ENCODE data around the gene CCL26.

Gene CCL26, protein sequence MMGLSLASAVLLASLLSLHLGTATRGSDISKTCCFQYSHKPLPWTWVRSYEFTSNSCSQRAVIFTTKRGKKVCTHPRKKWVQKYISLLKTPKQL

DNA sequence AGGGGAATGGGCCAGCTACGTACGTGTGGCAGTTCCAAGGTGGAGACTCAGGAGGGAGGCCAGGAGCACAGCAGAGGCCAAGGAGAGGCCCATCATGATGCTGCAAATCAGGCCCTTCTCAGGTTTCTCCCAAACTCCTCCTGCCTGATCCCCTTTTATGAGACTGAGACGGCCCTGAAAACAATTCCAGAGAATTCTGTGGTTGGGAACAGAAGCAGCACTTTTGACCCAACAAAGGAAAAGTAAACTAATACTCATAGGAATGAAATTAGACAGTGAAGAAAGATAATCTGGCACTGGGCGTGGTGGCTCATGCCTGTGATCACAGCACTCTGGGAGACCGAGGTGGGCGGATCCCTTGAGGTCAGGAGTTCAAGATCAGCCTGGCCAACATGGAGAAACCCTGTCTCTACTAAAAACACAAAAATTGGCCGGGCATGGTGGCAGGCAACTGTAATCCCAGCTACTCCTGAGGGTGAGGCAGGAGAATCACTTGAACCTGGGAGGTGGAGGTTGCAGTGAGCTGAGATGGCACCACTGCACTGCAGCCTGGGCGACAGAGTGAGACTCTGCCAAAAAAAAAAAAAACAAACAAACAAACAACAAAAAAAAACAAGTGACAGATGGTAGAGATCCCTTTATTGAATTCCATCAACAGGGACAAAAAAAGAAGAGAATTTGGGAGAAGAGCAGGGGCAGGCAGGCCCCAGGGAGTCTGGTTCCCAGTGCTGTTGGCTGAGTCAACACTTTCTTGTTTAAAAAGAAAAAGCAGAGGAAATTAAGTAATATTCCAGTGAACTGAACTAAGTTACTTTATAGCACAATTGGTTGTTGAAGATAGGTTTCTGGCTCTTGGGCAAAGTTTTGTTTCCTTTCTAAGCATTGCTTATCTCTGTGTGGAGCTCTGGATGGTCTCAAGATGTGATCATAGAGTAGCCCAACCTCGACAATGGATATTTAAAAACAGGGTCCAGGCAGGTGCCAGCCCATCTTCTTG, at the start of gene CCL26:
CCL26 (minus strand) TSS at position 131 of the 997 bp plus-strand sequence; CDS start at position 96, 35 bp downstream.
- no peak for DNase-seq (ENCODE audit: low read depth in 2 of 3, low spot score in 2 of 3)

DNA sequence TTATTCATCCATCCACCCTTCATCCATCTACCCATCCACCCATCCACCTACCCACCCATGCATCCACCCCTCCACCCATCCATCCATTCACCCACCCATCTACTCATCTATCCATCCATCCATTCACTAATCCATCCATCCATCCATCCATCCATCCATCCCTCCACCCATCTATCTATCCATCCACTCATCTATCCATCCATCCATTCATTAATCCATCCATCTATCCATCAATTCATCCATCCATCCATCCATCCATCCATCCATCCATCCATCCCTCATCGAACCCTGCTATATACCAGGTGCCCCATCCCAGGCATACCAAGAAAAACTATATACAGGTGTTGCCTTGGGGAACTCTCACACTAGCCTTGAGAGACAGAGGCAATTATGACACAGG, 48.7 kb upstream of the CCL26 start:
- DNase-seq (ENCODE audit: low read depth in 2 of 3, low spot score in 2 of 3): no peak

DNA sequence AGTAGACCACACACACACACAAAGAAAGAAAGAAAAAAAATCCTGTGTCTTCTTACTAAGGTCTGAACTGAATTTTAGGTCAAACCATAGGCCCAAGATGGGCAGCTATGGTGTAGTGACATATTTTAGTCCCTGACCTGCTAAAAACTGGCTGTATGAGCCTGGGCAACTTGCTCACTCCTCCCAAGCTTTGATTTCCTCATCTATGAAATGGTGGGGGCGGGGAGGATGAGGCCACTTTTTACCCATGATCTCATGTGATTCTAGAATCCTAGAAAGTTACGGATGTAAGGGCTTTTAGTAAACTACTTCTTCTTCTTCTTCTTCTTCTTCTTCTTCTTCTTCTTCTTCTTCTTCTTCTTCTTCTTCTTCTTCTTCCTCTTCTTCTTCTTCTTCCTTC, 47.7 kb upstream of the CCL26 start:
- no peak for DNase-seq (ENCODE audit: low read depth in 2 of 3, low spot score in 2 of 3)

DNA sequence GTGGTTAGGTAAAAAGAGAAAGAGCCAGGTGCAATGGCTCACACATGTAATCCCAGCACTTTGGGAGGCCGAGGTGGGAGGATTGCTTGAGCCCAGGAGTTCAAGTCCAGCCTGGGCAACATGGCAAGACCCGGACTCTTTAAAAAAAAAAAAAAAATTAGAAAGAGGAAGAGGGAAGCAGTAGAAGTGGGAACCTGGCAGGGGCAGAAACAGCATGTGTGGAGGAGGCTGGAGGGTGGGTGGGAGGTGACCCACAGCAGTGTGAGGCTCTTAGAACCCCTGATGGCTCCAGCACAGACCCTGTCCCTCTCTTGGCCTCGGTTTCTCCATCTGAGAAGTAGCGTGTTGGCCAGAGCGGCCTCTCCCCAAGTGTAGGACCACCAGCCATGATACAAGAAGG, 46.5 kb upstream of the CCL26 start:
- no peak for DNase-seq (ENCODE audit: low read depth in 2 of 3, low spot score in 2 of 3)

DNA sequence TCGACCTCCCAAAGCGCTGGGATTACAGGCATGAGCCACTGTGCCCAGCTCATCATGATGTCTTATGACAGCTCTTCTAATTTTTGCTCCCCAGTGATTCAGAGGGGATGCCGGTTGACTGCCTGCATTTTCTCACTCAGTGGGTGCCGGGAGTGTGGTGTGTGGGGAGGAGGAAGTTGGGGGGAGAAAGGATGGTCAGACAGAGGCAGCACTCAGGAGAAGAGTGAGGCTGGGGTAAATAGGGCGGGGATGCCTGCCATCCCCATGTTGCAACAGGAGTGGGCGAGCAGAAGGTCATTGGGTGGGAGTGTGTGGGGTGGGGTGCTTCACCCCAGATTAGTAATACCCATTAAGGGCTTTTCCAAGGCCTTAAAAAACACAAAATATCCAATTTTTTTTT, 45.1 kb upstream of the CCL26 start:
- no peak for DNase-seq (ENCODE audit: low read depth in 2 of 3, low spot score in 2 of 3)

DNA sequence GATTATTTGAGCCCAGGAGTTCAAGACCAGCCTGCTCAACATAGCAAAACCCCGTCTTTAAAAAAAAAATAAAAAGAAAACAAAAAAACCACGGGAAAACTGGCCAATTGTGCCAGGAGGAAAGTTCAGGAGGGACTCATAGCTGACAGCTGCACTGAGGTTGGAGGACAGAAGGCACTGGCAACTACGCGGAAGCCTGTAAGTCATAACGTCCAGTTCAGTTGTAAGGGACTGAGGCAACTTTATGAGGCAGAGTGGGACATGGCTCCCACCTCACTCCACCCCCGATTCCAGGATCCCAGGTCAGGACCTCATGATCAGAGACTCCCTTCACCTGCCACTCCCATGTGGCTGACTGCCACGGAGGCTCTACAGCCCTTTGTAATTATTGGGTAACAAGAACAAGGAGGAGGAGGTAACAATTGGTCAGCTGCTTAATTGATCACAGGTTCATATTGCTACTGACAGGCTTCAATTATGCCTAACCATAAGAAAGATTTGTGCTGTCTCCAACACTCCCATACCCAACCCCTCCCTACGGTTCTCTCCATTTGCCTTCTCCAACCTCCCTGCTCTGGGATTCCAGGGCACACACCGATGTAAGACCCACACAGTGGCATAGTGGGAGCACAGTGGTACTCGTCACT, 43.5 kb upstream of the CCL26 start:
- no peak for DNase-seq (ENCODE audit: low read depth in 2 of 3, low spot score in 2 of 3)

DNA sequence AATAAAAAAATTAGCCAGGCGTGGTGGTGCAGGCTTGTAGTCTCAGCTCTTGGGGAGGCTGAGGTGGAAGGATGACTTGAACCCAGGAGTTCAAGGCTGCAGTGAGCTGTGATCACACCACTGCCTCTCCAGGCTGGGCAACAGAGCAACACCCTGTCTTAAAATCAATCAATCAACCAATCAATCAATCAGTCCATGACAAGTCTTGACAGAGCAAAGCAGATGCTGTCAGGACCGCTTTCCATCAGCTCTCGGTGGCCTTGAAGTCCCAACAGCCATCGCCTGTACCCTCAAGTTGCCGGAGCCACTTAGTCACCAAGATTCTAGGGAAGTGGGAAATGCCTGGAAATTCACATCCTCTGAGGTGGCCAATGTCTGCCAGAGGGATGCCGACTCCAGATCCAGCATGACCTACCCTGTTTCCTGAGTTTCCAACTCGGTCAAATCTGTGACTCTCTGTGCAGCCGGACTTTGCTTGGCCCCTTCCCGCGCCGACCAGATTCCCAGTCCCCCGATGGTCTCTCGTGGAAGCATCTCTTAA, 42.5 kb upstream of the CCL26 start:
- no peak for DNase-seq (ENCODE audit: low read depth in 2 of 3, low spot score in 2 of 3)

DNA sequence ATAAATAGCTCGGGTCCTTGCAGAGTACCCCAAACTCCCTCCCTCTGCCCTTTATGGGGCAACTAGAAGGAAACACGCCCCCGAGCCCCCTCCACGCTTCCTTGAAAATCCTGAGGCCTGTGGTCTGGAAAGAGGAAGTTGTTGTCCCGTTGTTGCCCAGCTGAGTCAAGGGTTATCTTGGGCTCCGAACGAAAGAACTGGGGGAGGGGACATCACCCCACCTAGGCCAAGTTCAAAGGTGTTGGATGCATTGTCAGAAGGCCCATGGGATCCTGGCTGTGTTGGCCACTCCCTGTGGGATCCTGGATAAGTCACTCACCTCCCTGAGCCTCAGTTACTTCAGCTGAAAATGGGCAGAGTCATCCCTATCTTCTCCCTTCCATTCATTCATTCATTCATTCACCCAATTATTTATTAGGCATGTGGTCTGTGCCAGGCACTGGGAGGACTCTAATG, 41.8 kb upstream of the CCL26 start, which contains the start of gene CCL24:
CCL24 (minus strand) TSS at position 26 of the 456 bp plus-strand sequence. CDS start 91 bp downstream, outside the sequence.
- DNase-seq (ENCODE audit: low read depth in 2 of 3, low spot score in 2 of 3): no peak

DNA sequence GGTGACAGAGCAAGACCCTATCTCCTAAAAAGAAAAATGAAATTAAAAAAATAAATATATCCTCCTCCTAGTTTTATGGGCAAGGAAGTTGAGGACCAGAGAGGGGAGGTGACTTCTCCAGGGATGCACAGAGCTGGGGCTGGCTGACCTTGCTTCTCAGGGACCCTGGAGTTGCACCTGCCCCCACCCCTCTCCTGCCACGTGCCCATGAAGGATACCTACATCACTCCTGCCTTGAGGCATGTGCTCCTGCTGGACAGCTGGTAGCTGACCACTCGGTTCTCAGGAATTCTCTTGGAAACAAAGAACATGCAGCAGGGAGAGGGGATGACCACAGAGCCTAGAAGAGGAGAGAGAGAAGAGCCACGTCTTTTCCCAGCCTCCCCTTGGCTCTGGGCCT, 41.1 kb upstream of the CCL26 start:
- DNase-seq (ENCODE audit: low read depth in 2 of 3, low spot score in 2 of 3): no peak

DNA sequence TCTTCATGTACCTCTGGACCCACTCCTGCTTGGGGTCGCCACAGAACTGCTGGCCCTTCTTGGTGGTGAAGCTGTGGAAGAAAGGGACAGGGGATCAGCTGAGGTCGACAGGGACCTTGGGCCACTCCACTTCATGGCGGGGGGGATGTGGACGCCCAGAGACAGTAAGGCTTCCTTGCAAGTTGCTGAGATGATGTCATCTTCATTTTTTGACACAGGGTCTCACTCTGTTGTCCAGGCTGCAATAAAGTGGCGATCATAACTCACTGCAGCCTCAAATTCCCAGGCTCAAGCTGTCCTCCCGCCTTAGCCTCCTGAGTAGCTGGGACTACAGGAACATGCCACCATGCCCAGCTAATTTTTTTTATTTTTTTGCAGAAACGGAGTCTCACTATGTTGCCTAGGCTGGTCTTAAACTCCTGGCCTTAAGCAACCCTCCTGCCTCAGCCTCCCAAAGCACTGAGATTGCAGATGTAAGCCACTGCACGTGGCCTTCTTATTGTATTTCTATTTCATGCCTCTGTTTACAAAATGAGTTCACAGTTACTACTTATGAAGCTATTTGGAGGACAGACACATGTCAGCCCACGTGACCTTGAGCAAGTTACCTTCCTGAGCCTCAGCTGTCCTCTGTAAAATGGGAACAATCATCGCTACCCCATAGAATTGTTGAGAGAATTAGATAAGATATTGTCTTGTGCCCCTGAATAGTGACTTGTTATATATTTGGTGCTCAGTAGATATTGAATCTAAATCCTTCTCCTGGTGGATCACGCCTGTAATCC, 40.1 kb upstream of the CCL26 start:
- DNase-seq (ENCODE audit: low read depth in 2 of 3, low spot score in 2 of 3): no peak

DNA sequence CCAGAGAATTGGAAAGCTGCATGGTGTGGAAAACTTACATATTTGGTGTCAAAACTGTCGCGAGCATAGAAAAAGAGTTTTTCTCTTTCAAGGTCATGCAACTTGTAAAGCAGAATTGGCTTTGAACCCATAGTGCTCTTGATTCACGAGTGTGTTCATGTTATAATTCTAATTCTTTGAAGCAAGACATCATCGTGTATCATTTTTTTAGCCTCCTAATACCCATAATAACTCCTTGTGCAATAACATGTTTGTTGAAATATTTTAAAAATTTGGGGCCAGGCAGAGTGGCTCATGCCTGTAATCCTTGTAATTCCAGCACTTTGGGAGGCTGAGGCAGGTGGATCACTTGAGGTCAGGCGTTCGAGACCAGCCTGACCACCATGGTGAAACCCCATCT, 37.4 kb upstream of the CCL26 start:
- no peak for DNase-seq (ENCODE audit: low read depth in 2 of 3, low spot score in 2 of 3)

DNA sequence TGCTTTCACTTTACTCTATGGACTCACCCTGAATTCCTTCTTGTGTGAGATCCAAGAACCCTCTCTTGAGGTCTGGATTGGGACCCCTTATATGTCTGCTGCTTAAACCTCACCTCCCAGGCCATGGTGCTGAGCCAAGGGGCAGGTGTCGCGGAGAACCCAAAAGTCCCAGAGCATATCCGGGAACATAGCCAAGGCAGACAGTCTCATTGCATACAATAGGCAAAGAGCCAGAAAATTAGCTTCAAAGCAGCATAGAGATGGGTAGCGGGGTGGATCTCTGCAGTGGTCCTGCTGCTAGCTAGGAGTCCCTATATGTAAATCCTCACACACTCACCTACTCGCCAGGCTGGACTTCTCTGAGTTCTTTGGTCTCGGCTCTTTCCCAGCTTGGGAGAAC, 36.1 kb upstream of the CCL26 start:
- DNase-seq (ENCODE audit: low read depth in 2 of 3, low spot score in 2 of 3): no peak

DNA sequence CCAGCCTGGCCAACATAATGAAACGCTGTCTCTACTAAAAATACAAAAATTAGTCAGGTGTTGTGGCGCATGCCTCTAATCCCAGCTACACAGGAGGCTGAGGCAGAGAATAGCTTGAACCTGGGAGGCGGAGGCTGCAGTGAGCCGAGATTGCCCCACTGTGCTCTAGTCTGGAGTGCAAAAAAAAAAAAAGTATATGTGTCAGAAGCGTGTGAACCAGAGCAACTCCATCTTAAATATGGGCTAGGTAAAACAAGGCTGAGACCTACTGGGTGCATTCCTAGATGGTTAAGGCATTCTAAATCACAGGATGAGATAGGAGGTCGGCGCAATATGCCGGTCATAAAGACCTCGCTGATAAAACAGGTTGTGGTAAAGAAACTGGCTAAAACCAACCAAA, 35.4 kb upstream of the CCL26 start:
- no peak for DNase-seq (ENCODE audit: low read depth in 2 of 3, low spot score in 2 of 3)

DNA sequence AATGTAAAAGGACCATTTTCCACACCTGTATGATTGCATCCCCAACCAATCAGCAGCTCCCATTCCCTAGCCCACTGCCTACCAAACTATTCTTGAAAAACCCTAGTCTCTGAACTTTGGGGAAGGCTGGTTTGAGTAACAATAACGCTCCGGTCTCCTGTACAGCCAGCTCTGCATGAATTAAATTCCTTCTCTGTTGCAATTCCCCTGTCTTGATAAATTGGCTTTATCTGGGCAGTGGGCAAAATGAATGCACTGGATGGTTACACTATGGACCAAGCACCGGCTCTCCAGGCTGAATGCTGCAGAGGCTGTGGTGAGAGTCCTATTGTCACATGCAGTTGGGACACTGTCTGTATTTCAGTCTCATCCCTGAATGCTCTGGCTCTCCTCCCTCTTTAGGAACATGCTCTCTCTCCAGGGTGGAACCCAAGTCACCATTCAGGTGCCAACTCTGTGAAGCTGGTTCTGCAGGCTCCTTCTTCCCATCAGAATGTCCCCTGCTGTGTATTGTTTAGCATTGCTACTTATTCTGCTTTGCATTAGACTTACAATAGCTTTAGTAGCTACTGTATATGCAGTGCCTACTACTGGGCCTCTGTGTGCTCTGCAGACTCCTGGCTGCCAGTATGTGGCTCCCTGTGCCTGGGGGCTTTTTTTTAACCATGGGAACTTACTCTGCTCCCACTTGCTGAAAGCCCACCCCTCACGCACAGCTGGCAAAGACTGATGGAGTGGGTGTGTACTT, 34.7 kb upstream of the CCL26 start:
- DNase-seq (ENCODE audit: low read depth in 2 of 3, low spot score in 2 of 3): no peak

DNA sequence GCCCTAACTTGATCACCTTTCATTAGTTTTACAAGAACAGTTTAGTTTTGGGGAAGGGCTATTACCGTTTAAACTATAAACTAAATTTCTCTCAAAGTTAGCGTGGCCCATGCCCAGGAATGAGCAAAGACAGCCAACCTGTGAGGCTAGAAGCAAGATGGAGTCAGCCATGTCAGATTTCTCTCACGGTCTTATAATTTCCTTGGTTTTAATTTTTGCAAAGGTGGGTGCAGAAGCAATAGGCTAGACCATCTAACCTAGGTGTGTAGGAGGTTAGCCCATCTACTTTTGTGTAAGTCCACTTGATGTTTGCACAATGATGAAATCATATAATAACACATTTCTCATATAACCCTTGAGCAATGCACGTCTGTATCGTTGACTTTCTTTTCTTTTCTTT, 32.7 kb upstream of the CCL26 start:
- no peak for DNase-seq (ENCODE audit: low read depth in 2 of 3, low spot score in 2 of 3)

DNA sequence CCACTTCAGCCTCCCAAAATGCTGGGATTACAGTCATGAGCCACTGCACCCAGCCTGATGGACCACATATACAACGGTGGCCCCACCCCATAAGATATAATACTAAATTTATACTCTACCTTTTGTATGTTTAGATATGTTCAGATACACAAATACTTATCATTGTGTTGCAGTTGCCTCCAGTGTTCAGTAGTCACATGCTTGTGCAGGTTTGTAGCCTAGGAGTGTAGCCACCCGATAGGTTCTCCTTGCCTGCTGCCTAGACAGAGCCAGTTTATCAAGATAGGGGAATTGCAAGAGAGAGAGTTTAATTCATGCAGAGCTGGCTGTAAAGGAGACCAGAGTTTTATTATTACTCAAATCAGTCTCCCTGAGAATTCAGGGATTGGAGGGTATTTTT, 32.0 kb upstream of the CCL26 start:
- DNase-seq (ENCODE audit: low read depth in 2 of 3, low spot score in 2 of 3): no peak

DNA sequence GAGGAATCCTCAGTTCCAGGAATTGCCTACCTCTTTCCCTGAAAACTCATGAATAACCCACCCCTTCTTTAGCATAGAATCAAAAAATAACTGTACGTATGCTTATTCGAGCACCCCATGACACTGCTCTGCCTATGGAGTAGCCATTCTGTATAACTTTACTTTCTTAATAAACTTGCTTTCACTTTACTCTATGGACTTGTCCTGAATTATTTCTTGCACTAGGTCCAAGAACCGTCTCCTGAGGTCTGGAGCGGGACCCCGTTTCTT, 30.5 kb upstream of the CCL26 start:
- no peak for DNase-seq (ENCODE audit: low read depth in 2 of 3, low spot score in 2 of 3)

DNA sequence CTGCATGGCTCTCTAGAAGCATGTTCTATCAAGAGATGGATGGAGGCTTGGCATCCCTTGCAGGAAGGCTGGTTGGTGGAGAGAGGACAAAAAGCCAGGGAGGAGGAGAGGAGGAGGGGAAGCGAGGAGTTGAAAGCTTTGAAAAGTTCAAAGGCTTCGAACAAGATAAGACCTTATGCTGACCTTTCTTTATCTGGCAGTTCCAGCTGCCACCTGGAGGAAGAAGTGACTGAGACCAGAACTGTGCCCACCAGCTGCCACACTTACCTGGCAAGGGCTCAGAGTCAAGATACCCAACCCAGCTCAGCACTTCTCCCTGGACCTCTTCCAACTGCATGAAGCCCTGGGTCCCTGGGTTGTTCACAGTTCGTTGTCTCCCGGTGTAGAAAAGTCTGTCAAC, 26.8 kb upstream of the CCL26 start:
- no peak for DNase-seq (ENCODE audit: low read depth in 2 of 3, low spot score in 2 of 3)

DNA sequence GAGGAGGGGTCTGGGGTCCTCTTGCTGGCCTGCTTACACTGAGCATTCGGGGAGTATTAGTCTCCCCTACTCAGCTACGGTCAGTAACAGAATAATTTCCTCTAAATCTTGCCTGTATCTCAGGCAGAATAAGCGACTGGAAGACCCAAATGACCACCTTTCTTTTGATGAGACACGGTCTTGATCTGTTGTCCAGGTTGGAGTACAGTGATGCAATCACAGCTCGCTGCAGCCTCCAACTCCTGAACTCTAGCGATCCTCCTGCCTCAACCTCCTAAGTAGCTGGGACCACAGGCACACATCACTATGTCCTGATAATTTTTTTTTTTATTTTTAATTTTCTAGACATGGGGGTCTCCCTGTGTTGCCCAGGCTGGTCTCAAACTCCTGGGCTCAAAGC, 24.4 kb upstream of the CCL26 start:
- DNase-seq (ENCODE audit: low read depth in 2 of 3, low spot score in 2 of 3): no peak

DNA sequence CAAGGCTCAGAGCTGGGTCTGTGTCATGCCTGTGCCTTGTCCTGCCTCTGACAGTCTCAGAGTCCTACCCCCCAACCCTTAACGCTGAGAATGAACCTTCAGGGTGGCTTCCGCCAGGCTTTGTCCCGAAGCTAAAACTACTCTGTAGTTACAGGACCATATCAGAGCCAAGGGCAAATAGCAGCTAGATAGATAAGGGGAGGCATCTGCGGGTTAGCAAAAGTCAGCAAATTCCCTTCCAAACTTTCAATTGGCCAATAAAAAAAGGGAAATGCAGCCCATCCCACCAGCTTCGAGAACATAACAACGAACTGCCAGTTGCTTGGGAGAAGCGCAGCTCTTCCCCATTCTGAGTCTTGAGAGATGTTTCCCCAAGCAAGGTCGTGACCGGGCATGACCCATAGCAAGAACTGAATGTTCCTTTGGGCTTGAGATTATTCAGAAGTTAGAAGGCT, 23.8 kb upstream of the CCL26 start:
- no peak for DNase-seq (ENCODE audit: low read depth in 2 of 3, low spot score in 2 of 3)

All from activated CD8-positive, alpha-beta memory T cell treated with anti-CD3 and anti-CD28 coated beads for 48 hours (primary cell).